H1 (cell line): ENCODE results near the gene NPL. TPM values are rescaled to one million over a fixed set of nuclear protein-coding genes. Genes with fewer than 3 reads are reported as not detected.
A peak's percentile ranks its signal among the peaks of the same experiment; 100 is the strongest.

Experiments used
- ASH2L ChIP-seq: fragments of 200-600, 300-600 bp; sonication (generic); IDR thresholded peaks from one replicate; pipeline ENCODE4 v1.7.1; 2017; ENCODE audit warnings: low read length
- ATF3 ChIP-seq: IDR thresholded peaks from 2 replicates; pipeline ENCODE4 v1.6.1; 2011; ENCODE audit warnings: low read depth, mild to moderate bottlenecking, low read length; ENCODE audit not compliant: insufficient read depth
- BACH1 ChIP-seq: IDR thresholded peaks from 2 replicates; pipeline ENCODE4 v1.6.1; 2012; ENCODE audit warnings: low read length, improper control_type of control experiment
- BRCA1 ChIP-seq: IDR thresholded peaks from 2 replicates; pipeline ENCODE4 v1.6.1; 2012; ENCODE audit warnings: low read depth, low read length, improper control_type of control experiment
- CHD1 ChIP-seq: IDR thresholded peaks from 2 replicates; pipeline ENCODE4 v1.6.1; 2012; ENCODE audit warnings: low read depth, low read length, improper control_type of control experiment
- CREB1 ChIP-seq: IDR thresholded peaks from 2 replicates; pipeline ENCODE4 v1.6.1; 2012; ENCODE audit warnings: inconsistent platforms
- E2F6 ChIP-seq: IDR thresholded peaks from 2 replicates; pipeline ENCODE4 v1.6.1; 2012; ENCODE audit warnings: inconsistent platforms
- EGR1 ChIP-seq: IDR thresholded peaks from 2 replicates; pipeline ENCODE4 v1.6.1; 2011; ENCODE audit warnings: low read depth, low read length, borderline replicate concordance
- EZH2 ChIP-seq: fragments of 200-600 bp; sonication (generic); IDR thresholded peaks from 2 replicates; pipeline ENCODE4 v1.7.1; 2012; ENCODE audit warnings: low read depth, mild to moderate bottlenecking, moderate library complexity, low read length, inconsistent platforms; ENCODE audit not compliant: severe bottlenecking
- FOSL1 ChIP-seq: IDR thresholded peaks from 2 replicates; pipeline ENCODE4 v1.6.1; 2011; ENCODE audit warnings: mild to moderate bottlenecking, low read depth, low read length, moderate library complexity; ENCODE audit not compliant: insufficient read depth
- HDAC2 ChIP-seq, 2 experiments: fragments of 300-600 bp in 1 of 2; sonication (generic) in 1 of 2; IDR thresholded peaks; 2 replicates each; pipeline ENCODE4 v1.6.1; 2011 to 2012; ENCODE audit warnings: low read depth in 2 of 2, low read length in 2 of 2, mild to moderate bottlenecking in 2 of 2, moderate library complexity in 2 of 2, borderline replicate concordance in 1 of 2, inconsistent platforms in 1 of 2
- HDAC6 ChIP-seq: IDR thresholded peaks from one replicate; pipeline ENCODE4 v1.7.1; 2012; ENCODE audit warnings: low read depth, mild to moderate bottlenecking, inconsistent platforms, low read length, moderate library complexity
- JUN ChIP-seq: IDR thresholded peaks from 2 replicates; pipeline ENCODE4 v1.6.1; 2011; ENCODE audit warnings: low read depth, mild to moderate bottlenecking, improper control_type of control experiment, low read length
- KDM1A ChIP-seq: fragments of 200-600, 300-600 bp; sonication (generic); IDR thresholded peaks from 2 replicates; pipeline ENCODE4 v1.7.1; 2016; ENCODE audit warnings: mild to moderate bottlenecking, low read length, borderline replicate concordance
- KDM5A ChIP-seq: fragments of 200-600 bp; IDR thresholded peaks from 2 replicates; pipeline ENCODE4 v1.7.1; 2012; ENCODE audit warnings: mild to moderate bottlenecking, low read length, inconsistent platforms, mixed read lengths
- NANOG ChIP-seq: IDR thresholded peaks from 2 replicates; pipeline ENCODE4 v1.6.1; 2011; ENCODE audit warnings: low read length, low read depth, mild to moderate bottlenecking, inconsistent platforms; ENCODE audit not compliant: insufficient read depth, poor library complexity, severe bottlenecking
- PHF8 ChIP-seq: fragments of 200-600 bp; sonication (generic); conservative IDR thresholded peaks from 2 replicates; pipeline ENCODE4 v1.7.1; 2012; ENCODE audit warnings: low read depth, mild to moderate bottlenecking, inconsistent platforms, low read length, moderate library complexity
- POLR2A ChIP-seq, 2 experiments: IDR thresholded peaks; 1 replicate in 1 of 2; 2 replicates in 1 of 2; pipeline ENCODE4 v1.6.1; 2011; ENCODE audit warnings: low read depth in 2 of 2, low read length in 2 of 2, mild to moderate bottlenecking in 2 of 2; ENCODE audit errors: control extremely low read depth in 1 of 2
- POLR2AphosphoS5 ChIP-seq: IDR thresholded peaks from 2 replicates; pipeline ENCODE4 v1.6.1; 2011; ENCODE audit warnings: low read depth, low read length
- RAD21 ChIP-seq, 2 experiments: IDR thresholded peaks in 1 of 2; conservative IDR thresholded peaks in 1 of 2; 2 replicates each; pipeline ENCODE4 v1.6.1; 2011; ENCODE audit warnings: low read depth in 2 of 2, low read length in 2 of 2, improper control_type of control experiment in 1 of 2, inconsistent platforms in 1 of 2, mild to moderate bottlenecking in 1 of 2, moderate library complexity in 1 of 2
- SP4 ChIP-seq: IDR thresholded peaks from 2 replicates; pipeline ENCODE4 v1.6.1; 2012; ENCODE audit warnings: low read length, inconsistent platforms
- USF2 ChIP-seq: IDR thresholded peaks from 2 replicates; pipeline ENCODE4 v1.6.1; 2011; ENCODE audit warnings: low read length, improper control_type of control experiment
- YY1 ChIP-seq: IDR thresholded peaks from 2 replicates; pipeline ENCODE4 v1.6.1; 2011; ENCODE audit warnings: low read depth, mild to moderate bottlenecking, low read length
- ZNF274 ChIP-seq: IDR thresholded peaks from 2 replicates; pipeline ENCODE4 v1.7.0; 2012; ENCODE audit warnings: low read length, borderline replicate concordance; ENCODE audit errors: extremely low read depth
- polyA plus RNA-seq, 7 experiments: library from polyadenylated mRNA; depleted of rRNA in 3 of 7; stranded (reverse) in 5 of 7; unstranded in 2 of 7; fragments of >200 nt in 5 of 7; fragments of 200-250 nt in 2 of 7; gene quantifications; 1 replicate in 5 of 7; 2 replicates in 1 of 7; 4 replicates in 1 of 7; pipeline versions ENCODE4 v1.2.1 to v1.2.3, GENCODE V29; 2011 to 2013; ENCODE audit warnings: missing spikeins in 2 of 7, mixed read lengths in 2 of 7
- total RNA-seq: library from RNA; stranded (reverse); fragmentation: NEBNext Ultra II Directional; extraction: Animal tissue kit (Norgen Biotek cat#: 25700); gene quantifications from 2 replicates; pipeline ENCODE4 v1.2.1, GENCODE V29; 2021

Gene NPL
- total and polyA plus RNA-seq, 2 of the 8 experiments (the other 6 are each of a cell fraction or from before 2014, with no cell fraction given), result 2.2 to 4.4 TPM

GRCh38 chr1:182869241-182869666, 79.7 kb downstream of the NPL start (continued):
- TF ChIP-seq POLR2A (IDR thresholded peaks at IDR 0.05; ENCODE audit: control extremely low read depth in 1 of 2, low read depth in 2 of 2, low read length in 2 of 2), result 0 out of 3 replicates have a peak, but pooled peaks of 1 of the 2 experiments have one; percentile 31
- no peak for TF ChIP-seq EGR1
- no peak for TF ChIP-seq HDAC2 (IDR thresholded peaks at IDR 0.05; ENCODE audit: borderline replicate concordance in 1 of 2, low read depth in 2 of 2, low read length in 2 of 2)
- no peak for TF ChIP-seq BRCA1
- TF ChIP-seq RAD21 (IDR thresholded peaks at IDR 0.05 in 1 of 2, conservative IDR thresholded peaks at IDR 0.05 in 1 of 2; ENCODE audit: low read depth in 2 of 2, low read length in 2 of 2), result no peak
- no peak for TF ChIP-seq USF2
- TF ChIP-seq FOSL1, result no peak
- peak; percentile 35; the same call in 1 of the 2 replicates for TF ChIP-seq KDM1A
- TF ChIP-seq YY1, result no peak
- TF ChIP-seq ATF3, result no peak
- no peak for TF ChIP-seq NANOG
- TF ChIP-seq SP4, result 0 out of 2 replicates have a peak, but pooled peaks have one; percentile 49
- TF ChIP-seq POLR2AphosphoS5, result peak; percentile 90; the same call in 1 of the 2 replicates
- TF ChIP-seq E2F6, result no peak
- no peak for TF ChIP-seq EZH2
- no peak for TF ChIP-seq HDAC6
- no peak for TF ChIP-seq CREB1
- TF ChIP-seq ASH2L, result no peak
- no peak for TF ChIP-seq PHF8
- TF ChIP-seq CHD1, result no peak
- no peak for TF ChIP-seq ZNF274
- TF ChIP-seq BACH1, result no peak
- TF ChIP-seq JUN, result peak; percentile 91
- no peak for TF ChIP-seq KDM5A
